HL-60 (cell line): ENCODE measurements around the gene CARMIL1.

ENCODE experiments used
- GABPA ChIP-seq: IDR thresholded peaks from 2 replicates; pipeline ENCODE4 v1.6.1; 2012; ENCODE audit warnings: low read depth
- POLR2AphosphoS5 ChIP-seq: IDR thresholded peaks from 2 replicates; pipeline ENCODE4 v1.6.1; 2012; ENCODE audit warnings: low read depth
- TF ChIP-seq, protein P1 (sequence below): IDR thresholded peaks from 2 replicates; pipeline ENCODE4 v1.6.1; 2012; ENCODE audit warnings: low read depth; ENCODE audit not compliant: insufficient replicate concordance
- TF ChIP-seq, protein P2 (sequence below): IDR thresholded peaks from one replicate; pipeline ENCODE4 v1.5.1; 2011; ENCODE audit warnings: low read length, control low read depth, inconsistent platforms; ENCODE audit not compliant: insufficient read depth

DNA sequence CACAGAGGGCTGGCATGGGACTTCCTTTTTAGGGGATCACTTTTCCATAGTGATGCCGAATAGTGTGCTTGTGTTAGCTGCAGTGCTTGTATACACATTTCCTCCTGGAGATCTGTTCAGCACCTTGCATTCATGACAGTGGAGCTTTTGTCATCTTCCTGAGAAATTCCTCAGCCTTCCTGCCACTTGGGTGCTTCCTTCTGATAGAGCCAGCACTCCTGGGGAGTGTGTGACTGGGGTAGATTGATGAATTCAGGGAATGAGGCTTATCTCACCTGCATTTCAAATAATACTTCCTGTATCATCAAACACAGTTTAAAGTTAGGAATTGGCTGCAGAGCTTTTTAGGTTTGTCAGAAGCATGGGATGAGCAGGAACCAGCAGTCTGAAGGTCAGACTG is 324.1 kb downstream of the CARMIL1 start:
- TF ChIP-seq, protein P1, sequence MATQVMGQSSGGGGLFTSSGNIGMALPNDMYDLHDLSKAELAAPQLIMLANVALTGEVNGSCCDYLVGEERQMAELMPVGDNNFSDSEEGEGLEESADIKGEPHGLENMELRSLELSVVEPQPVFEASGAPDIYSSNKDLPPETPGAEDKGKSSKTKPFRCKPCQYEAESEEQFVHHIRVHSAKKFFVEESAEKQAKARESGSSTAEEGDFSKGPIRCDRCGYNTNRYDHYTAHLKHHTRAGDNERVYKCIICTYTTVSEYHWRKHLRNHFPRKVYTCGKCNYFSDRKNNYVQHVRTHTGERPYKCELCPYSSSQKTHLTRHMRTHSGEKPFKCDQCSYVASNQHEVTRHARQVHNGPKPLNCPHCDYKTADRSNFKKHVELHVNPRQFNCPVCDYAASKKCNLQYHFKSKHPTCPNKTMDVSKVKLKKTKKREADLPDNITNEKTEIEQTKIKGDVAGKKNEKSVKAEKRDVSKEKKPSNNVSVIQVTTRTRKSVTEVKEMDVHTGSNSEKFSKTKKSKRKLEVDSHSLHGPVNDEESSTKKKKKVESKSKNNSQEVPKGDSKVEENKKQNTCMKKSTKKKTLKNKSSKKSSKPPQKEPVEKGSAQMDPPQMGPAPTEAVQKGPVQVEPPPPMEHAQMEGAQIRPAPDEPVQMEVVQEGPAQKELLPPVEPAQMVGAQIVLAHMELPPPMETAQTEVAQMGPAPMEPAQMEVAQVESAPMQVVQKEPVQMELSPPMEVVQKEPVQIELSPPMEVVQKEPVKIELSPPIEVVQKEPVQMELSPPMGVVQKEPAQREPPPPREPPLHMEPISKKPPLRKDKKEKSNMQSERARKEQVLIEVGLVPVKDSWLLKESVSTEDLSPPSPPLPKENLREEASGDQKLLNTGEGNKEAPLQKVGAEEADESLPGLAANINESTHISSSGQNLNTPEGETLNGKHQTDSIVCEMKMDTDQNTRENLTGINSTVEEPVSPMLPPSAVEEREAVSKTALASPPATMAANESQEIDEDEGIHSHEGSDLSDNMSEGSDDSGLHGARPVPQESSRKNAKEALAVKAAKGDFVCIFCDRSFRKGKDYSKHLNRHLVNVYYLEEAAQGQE, result no peak
- TF ChIP-seq, protein P2, sequence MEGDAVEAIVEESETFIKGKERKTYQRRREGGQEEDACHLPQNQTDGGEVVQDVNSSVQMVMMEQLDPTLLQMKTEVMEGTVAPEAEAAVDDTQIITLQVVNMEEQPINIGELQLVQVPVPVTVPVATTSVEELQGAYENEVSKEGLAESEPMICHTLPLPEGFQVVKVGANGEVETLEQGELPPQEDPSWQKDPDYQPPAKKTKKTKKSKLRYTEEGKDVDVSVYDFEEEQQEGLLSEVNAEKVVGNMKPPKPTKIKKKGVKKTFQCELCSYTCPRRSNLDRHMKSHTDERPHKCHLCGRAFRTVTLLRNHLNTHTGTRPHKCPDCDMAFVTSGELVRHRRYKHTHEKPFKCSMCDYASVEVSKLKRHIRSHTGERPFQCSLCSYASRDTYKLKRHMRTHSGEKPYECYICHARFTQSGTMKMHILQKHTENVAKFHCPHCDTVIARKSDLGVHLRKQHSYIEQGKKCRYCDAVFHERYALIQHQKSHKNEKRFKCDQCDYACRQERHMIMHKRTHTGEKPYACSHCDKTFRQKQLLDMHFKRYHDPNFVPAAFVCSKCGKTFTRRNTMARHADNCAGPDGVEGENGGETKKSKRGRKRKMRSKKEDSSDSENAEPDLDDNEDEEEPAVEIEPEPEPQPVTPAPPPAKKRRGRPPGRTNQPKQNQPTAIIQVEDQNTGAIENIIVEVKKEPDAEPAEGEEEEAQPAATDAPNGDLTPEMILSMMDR, result no peak
- no peak for TF ChIP-seq POLR2AphosphoS5
- TF ChIP-seq GABPA, result no peak
